CD4-positive, alpha-beta T cell treated with Interleukin-21 for 1 hour (primary cell): Measurements from ENCODE around the gene SDF4.

Experiments
- DNase-seq: peaks from one replicate; pipeline ENCODE4 v3.0.0-alpha.2; 2020

Gene SDF4

GRCh38 chr1:1231400-1232207 is at the start of gene SDF4:
Gene SDF4 (minus strand): TSS chr1:1232001. CDS start chr1:1228772, 3,229 bp downstream.
- DNase-seq, result peak; percentile 97

GRCh38 chr1:1280782-1281481 is 49.1 kb upstream of the SDF4 start:
- DNase-seq, result no peak

- DNase-seq, result no peak
Observed at GRCh38 chr1:1279028-1279427, 47.2 kb upstream of the SDF4 start.

- no peak for DNase-seq
Observed at GRCh38 chr1:1278620-1279019, 46.8 kb upstream of the SDF4 start.

GRCh38 chr1:1275836-1276235 is 44.0 kb upstream of the SDF4 start:
- no peak for DNase-seq

GRCh38 chr1:1274931-1275431 is 43.2 kb upstream of the SDF4 start:
- DNase-seq, result no peak

- DNase-seq, result no peak
Observed at GRCh38 chr1:1274299-1274930, 42.6 kb upstream of the SDF4 start.

- DNase-seq, result peak; percentile 93
Observed at GRCh38 chr1:1273512-1274298, 41.9 kb upstream of the SDF4 start, which contains the start of gene UBE2J2. Gene UBE2J2 (minus strand): TSS chr1:1273854. CDS start chr1:1267992, 5,862 bp downstream.

GRCh38 chr1:1273209-1273511 is 41.4 kb upstream of the SDF4 start:
- DNase-seq, result no peak

GRCh38 chr1:1272341-1273208 is 40.8 kb upstream of the SDF4 start:
- no peak for DNase-seq

GRCh38 chr1:1270813-1271212 is 39.0 kb upstream of the SDF4 start:
- no peak for DNase-seq

- no peak for DNase-seq
Observed at GRCh38 chr1:1268284-1268682, 36.5 kb upstream of the SDF4 start.

GRCh38 chr1:1267488-1268283 is 35.9 kb upstream of the SDF4 start:
- DNase-seq, result no peak

- no peak for DNase-seq
Observed at GRCh38 chr1:1264868-1265272, 33.1 kb upstream of the SDF4 start.

GRCh38 chr1:1264026-1264425 is 32.2 kb upstream of the SDF4 start:
- no peak for DNase-seq

- no peak for DNase-seq
Observed at GRCh38 chr1:1262758-1263157, 31.0 kb upstream of the SDF4 start.

- DNase-seq, result no peak
Observed at GRCh38 chr1:1262071-1262470, 30.3 kb upstream of the SDF4 start.

GRCh38 chr1:1260843-1261560 is 29.2 kb upstream of the SDF4 start:
- no peak for DNase-seq

- DNase-seq, result no peak
Observed at GRCh38 chr1:1259951-1260600, 28.3 kb upstream of the SDF4 start.

GRCh38 chr1:1259540-1259939 is 27.7 kb upstream of the SDF4 start:
- DNase-seq, result no peak
